NCI-H82 treated with DMSO at 0.1 percent for 48 hours (cell line): ENCODE measurements around the gene MRPS35.

Experiments
- DNase-seq: peaks from one replicate; lab custom pipeline; 2025; ENCODE audit not compliant: unreplicated experiment; lab: John Stamatoyannopoulos, UW

Gene MRPS35

GRCh38 chr12:27802936-27803335 is 92.3 kb downstream of the MRPS35 start:
- no peak for DNase-seq

GRCh38 chr12:27805238-27805637 is 94.6 kb downstream of the MRPS35 start:
- no peak for DNase-seq
